HG03066 (cell line): Measurements from ENCODE around the gene MUC5AC.
"Not testable (repeated sequence)": the region's sequence is repeated elsewhere in the genome, so short reads cannot be mapped to it uniquely, and the experiment has no call there.

ENCODE experiments used
- ATAC-seq: cut with Tn5 transposase; IDR thresholded peaks from one replicate; pipeline ENCODE4 v1.9.1; 2021; ENCODE audit warnings: low read depth; ENCODE audit not compliant: unreplicated experiment

Gene MUC5AC

GRCh38 chr11:1244557-1244956, 86.8 kb downstream of the MUC5AC start:
- ATAC-seq: not testable (repeated sequence)

GRCh38 chr11:1245717-1246116, 88.0 kb downstream of the MUC5AC start:
- ATAC-seq: not testable (repeated sequence)

DNA sequence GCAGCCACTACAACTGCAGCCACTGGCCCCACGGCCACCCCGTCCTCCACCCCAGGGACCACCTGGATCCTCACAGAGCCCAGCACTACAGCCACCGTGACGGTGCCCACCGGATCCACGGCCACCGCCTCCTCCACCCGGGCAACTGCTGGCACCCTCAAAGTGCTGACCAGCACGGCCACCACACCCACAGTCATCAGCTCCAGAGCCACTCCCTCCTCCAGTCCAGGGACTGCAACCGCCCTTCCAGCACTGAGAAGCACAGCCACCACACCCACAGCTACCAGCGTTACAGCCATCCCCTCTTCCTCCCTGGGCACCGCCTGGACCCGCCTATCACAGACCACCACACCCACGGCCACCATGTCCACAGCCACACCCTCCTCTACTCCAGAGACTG, 88.5 kb downstream of the MUC5AC start:
- not testable (repeated sequence) for ATAC-seq

- not testable (repeated sequence) for ATAC-seq
Observed at GRCh38 chr11:1247026-1247425, 89.3 kb downstream of the MUC5AC start.

DNA sequence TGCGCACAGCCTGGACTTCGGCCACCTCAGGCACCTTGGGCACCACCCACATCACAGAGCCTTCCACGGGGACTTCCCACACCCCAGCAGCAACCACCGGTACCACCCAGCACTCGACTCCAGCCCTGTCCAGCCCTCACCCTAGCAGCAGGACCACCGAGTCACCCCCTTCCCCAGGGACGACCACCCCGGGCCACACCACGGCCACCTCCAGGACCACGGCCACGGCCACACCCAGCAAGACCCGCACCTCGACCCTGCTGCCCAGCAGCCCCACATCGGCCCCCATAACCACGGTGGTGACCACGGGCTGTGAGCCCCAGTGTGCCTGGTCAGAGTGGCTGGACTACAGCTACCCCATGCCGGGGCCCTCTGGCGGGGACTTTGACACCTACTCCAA, 91.2 kb downstream of the MUC5AC start:
- not testable (repeated sequence) for ATAC-seq

- not testable (repeated sequence) for ATAC-seq
Observed at GRCh38 chr11:1250411-1250810, 92.7 kb downstream of the MUC5AC start.
